ENCODE data around the gene CTBP2. TPM values are rescaled to one million over a fixed set of nuclear protein-coding genes. Genes with fewer than 3 reads are reported as not detected.

Gene CTBP2
- total RNA-seq, 1 experiment from 2014 or later = 77.8 TPM

GRCh38 chr10:125081931-125082330 lies 78.4 kb downstream of the CTBP2 start:
- no TSS peak for BruUV-seq (replicated peaks)
- H3K4me3 ChIP-seq (ENCODE audit: low read depth, low read length, poor library complexity, severe bottlenecking) = no peak overlapping the region
- H3K9me3 ChIP-seq (ENCODE audit: low read depth, low read length, poor library complexity, severe bottlenecking) = no peaks in the 10 kb centered on the region
- TF ChIP-seq EZH2 (IDR thresholded peaks at IDR 0.05; ENCODE audit: borderline replicate concordance, low read depth, low read length, poor library complexity, severe bottlenecking) = no peak
- ChIA-PET CTCF (no interaction called here), POLR2A (ENCODE audit: low non-redundant PET) (interaction anchor here (0.6 kb wide), 1 partner anchor 13 kb away, joined by 3 read pairs; no protein-coding TSS in a partner anchor)
- no peak overlapping the region for H3K27ac ChIP-seq (ENCODE audit: low read depth, low read length, poor library complexity, severe bottlenecking)
- no peaks in the 10 kb centered on the region for H3K27me3 ChIP-seq (replicated peaks; ENCODE audit: insufficient read depth, low read depth, low read length, poor library complexity)
- H3K36me3 ChIP-seq (ENCODE audit: insufficient read depth, low read length, poor library complexity, severe bottlenecking) = peaks cover 4% of the 10 kb centered on the region
- DNase-seq (ENCODE audit: low spot score) = no peak
- intact Hi-C loops (cut with micrococcal nuclease; ENCODE audit: unreplicated experiment) = no loop called here
- peaks cover 6% of the 10 kb centered on the region for H3K4me1 ChIP-seq (ENCODE audit: insufficient read depth, low read length, poor library complexity, severe bottlenecking)

- H3K27ac ChIP-seq (ENCODE audit: low read depth, low read length, poor library complexity, severe bottlenecking) = no peak overlapping the region
- POLR2A ChIA-PET (ENCODE audit: low non-redundant PET) = no interaction called here
- intact Hi-C loops (cut with micrococcal nuclease; ENCODE audit: unreplicated experiment) = no loop called here
- no peaks in the 10 kb centered on the region for H3K36me3 ChIP-seq (ENCODE audit: insufficient read depth, low read length, poor library complexity, severe bottlenecking)
- TF ChIP-seq EZH2 (IDR thresholded peaks at IDR 0.05; ENCODE audit: borderline replicate concordance, low read depth, low read length, poor library complexity, severe bottlenecking) = no peak
- no peak for TF ChIP-seq CTCF (conservative IDR thresholded peaks at IDR 0.05; ENCODE audit: low read depth, low read length)
- CTCF ChIA-PET = no interaction called here
- no peak overlapping the region for H3K4me3 ChIP-seq (ENCODE audit: low read depth, low read length, poor library complexity, severe bottlenecking)
- DNase-seq (ENCODE audit: low spot score) = no peak
- peaks cover 6% of the 10 kb centered on the region for H3K4me1 ChIP-seq (ENCODE audit: insufficient read depth, low read length, poor library complexity, severe bottlenecking)
- BruUV-seq (replicated peaks) = no TSS peak
- no peaks in the 10 kb centered on the region for H3K9me3 ChIP-seq (ENCODE audit: low read depth, low read length, poor library complexity, severe bottlenecking)
- H3K27me3 ChIP-seq (replicated peaks; ENCODE audit: insufficient read depth, low read depth, low read length, poor library complexity) = no peaks in the 10 kb centered on the region
Observed at GRCh38 chr10:125080984-125081383, 79.4 kb downstream of the CTBP2 start.

- intact Hi-C loops (cut with micrococcal nuclease; ENCODE audit: unreplicated experiment) = no loop called here
- Histone ChIP-seq H3K4me3 (ENCODE audit: low read depth, low read length, poor library complexity, severe bottlenecking) (no peak overlapping the region), H3K36me3 (ENCODE audit: insufficient read depth, low read length, poor library complexity, severe bottlenecking) (no peaks in the 10 kb centered on the region), H3K4me1 (ENCODE audit: insufficient read depth, low read length, poor library complexity, severe bottlenecking) (no peaks in the 10 kb centered on the region), H3K9me3 (ENCODE audit: low read depth, low read length, poor library complexity, severe bottlenecking) (no peaks in the 10 kb centered on the region), H3K27ac (ENCODE audit: low read depth, low read length, poor library complexity, severe bottlenecking) (no peak overlapping the region), H3K27me3 (replicated peaks; ENCODE audit: insufficient read depth, low read depth, low read length, poor library complexity) (no peaks in the 10 kb centered on the region)
- POLR2A ChIA-PET (ENCODE audit: low non-redundant PET) = no interaction called here
- CTCF ChIA-PET = no interaction called here
- no peak for DNase-seq (ENCODE audit: low spot score)
- TF ChIP-seq CTCF (conservative IDR thresholded peaks at IDR 0.05; ENCODE audit: low read depth, low read length) (no peak), EZH2 (IDR thresholded peaks at IDR 0.05; ENCODE audit: borderline replicate concordance, low read depth, low read length, poor library complexity, severe bottlenecking) (no peak)
- no TSS peak for BruUV-seq (replicated peaks)
Observed at GRCh38 chr10:125080296-125080695, 80.1 kb downstream of the CTBP2 start.

- CTCF ChIA-PET = no interaction called here
- POLR2A ChIA-PET (ENCODE audit: low non-redundant PET) = no interaction called here
Observed at GRCh38 chr10:125079091-125079600, 81.2 kb downstream of the CTBP2 start.

More at GRCh38 chr10:125079091-125079600, 81.2 kb downstream of the CTBP2 start:
- no TSS peak for BruUV-seq (replicated peaks)
- TF ChIP-seq EZH2 (IDR thresholded peaks at IDR 0.05; ENCODE audit: borderline replicate concordance, low read depth, low read length, poor library complexity, severe bottlenecking) (no peak), CTCF (conservative IDR thresholded peaks at IDR 0.05; ENCODE audit: low read depth, low read length) (no peak)
- Histone ChIP-seq H3K4me1 (ENCODE audit: insufficient read depth, low read length, poor library complexity, severe bottlenecking) (no peaks in the 10 kb centered on the region), H3K27ac (ENCODE audit: low read depth, low read length, poor library complexity, severe bottlenecking) (no peak overlapping the region), H3K27me3 (replicated peaks; ENCODE audit: insufficient read depth, low read depth, low read length, poor library complexity) (no peaks in the 10 kb centered on the region), H3K9me3 (ENCODE audit: low read depth, low read length, poor library complexity, severe bottlenecking) (no peaks in the 10 kb centered on the region), H3K4me3 (ENCODE audit: low read depth, low read length, poor library complexity, severe bottlenecking) (no peak overlapping the region), H3K36me3 (ENCODE audit: insufficient read depth, low read length, poor library complexity, severe bottlenecking) (no peaks in the 10 kb centered on the region)
- DNase-seq (ENCODE audit: low spot score) = no peak
- intact Hi-C loops (cut with micrococcal nuclease; ENCODE audit: unreplicated experiment) = no loop called here
